Left kidney (tissue), 2 donors: ENCODE measurements around the gene LGR4. TPM values are rescaled to one million over a fixed set of nuclear protein-coding genes. Genes with fewer than 3 reads are reported as not detected.
"Not testable (repeated sequence)": the region's sequence is repeated elsewhere in the genome, so short reads cannot be mapped to it uniquely, and the experiment has no call there.

Experiments
- DNase-seq: peaks from one replicate; pipeline ENCODE4 v3.0.0-alpha.2; 2013
- polyA plus RNA-seq: library from polyadenylated mRNA; unstranded; fragments of 120-200 nt; gene quantifications from one replicate; pipeline ENCODE4 v1.2.1, GENCODE V29; 2013; ENCODE audit not compliant: insufficient read length

LGR4 gene
- polyA plus RNA-seq, 1 donor: 152 TPM

DNA sequence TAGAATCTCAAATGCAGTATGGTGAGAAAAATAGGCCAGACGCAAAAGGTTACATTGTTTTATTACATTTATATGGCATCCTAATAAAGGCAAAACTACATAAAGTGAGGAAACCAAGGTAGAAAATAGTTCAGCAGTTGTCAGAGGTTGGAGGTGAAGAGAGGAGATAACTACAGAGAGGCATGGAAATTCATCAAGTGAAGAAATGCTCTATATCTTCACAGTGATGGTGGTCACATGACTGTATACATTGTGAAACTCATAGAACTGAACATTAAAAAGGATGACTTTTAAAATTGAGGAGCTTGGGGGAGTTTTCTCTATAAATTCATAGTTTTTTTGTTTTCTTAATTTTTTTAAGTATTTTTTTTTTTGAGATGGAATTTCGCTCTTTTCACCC lies 14.4 kb downstream of the LGR4 start:
- DNase-seq: no peak

DNA sequence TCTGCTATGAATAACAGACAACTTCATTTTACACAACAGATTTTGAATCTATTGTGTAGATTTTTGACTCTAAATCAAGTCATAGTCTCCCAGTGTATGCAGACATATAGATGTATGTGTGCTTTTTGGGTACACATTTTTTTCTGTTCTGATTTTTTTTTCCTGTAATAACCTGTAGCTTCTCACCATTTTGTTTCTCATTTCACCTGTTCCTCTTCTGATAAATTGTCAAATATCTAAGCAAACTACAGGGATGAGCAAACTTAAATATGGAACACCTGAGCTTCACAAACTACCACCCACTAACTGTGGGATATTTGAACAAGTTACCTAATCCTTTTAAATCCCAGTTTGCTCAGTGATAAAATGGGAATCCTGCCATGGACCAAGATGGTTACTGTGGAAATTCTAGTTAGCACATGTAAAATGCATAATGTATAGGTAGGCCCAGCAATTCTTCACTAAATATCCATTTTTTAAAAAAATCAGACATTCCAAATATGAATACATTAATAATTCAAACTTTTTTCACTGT lies 15.7 kb downstream of the LGR4 start:
- DNase-seq: no peak

DNA sequence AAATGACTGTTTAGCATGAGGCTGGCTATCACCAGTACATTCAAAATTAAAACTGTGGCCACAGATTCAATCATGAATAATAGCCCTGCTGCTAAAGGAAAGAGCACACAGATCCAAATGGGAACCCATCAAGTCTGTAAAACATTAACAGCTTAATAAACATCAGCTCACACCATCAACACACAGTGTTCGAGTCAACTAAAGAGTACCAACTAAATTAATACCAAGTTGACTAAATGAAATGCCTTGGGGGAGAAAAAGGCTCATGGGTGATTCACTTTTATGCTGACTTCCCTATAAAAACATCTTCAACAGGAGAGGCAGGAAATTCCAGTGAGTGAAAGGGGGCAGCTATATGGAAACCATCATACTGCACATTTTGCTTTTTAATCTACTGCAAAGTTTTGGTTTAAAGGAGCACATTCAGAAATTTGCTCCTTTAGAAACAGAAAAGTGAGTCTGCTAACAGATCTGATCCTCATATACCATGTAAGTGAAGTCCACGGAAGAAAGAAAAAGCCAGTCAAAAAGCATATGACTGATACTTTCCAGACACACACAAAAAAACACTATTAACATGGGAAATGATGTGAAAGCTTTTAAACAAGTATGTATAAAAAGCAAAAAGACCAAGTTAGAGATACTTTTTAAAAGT lies 16.3 kb downstream of the LGR4 start:
- no peak for DNase-seq

DNA sequence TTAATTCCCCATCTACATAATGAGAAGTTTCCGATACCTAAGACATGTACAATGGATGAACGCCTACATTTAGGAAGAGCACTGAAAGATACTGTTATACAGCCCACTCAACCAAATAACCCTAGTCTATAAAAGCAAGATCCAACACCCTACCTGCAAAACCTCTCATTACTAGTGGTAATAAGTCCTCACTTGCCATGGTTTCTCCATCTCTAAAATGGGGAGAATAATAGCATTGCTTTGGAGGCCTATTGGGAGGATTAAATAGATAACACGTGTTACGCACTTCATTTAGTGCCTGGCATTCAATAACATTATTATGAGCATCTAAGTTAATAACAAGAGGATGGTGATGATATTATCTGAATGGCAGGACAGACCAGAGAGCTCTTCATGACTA lies 16.9 kb downstream of the LGR4 start:
- DNase-seq: no peak

DNA sequence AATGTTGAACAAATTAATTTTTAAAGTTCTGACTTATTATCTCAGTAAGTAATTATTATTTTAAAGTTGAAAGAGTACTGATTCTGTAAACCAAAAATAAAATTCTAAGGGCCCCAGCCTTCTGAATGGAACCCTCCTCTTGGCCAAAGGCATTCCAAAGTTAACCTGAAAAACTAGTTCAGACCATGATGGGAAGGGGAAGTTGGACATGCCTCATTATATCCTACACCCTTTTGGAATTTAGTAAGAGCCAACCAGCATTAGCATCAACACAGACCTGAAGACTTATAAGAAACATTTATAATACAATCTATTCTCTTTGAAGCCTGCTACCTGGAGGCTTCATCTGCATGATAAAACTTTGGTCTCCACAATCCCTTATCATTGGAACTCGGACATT lies 18.9 kb downstream of the LGR4 start:
- no peak for DNase-seq

DNA sequence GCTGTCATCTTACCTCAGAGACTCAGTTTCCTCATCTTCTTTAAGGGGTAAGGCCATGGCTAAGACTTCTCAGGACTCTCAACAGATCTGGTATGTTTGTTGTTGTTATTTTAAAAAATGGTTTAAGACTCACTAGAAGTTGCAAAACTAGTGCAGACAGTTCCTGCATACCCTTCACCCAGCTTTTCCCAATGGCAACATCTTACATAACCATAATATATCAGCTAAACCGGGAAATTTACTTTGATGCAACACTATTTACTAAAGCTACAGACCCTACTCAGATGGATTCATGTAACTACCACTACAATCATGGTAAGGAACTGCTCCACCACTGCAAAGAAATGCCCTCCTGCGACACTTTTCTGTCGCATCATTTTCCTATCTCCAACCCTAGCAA lies 20.4 kb downstream of the LGR4 start:
- DNase-seq: no peak

DNA sequence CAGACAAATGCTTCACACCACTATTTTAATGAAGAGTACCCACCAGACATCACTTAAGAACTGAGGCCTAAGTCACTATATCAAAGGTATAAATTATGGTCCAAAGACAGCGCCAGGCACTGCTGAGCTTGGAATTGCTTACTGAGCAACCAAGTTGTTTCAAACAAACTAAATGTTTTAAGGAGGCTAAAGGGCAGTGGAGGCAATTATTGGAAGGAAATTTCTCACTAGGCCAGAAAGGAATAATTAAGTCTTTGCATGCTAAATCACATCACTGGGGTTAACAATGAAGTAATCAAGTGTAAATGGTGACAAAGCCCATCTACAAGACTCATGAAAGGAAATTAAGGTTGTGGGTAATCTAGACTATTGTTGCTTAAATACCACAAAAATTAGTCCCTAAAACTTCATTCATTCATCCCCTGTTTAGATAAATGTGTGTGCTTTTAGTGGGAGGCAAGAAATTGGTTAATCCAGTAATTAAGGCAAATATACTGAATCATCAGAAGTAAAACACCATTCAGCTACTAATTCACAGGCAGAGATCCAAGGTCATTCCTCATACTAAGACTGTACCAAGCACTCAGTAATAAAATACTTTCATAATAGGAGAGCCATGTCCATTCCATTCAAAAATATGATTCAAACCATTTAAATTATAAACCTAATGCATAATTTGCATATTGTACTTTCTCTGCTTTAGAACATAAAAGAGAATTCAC lies 21.2 kb downstream of the LGR4 start:
- no peak for DNase-seq

DNA sequence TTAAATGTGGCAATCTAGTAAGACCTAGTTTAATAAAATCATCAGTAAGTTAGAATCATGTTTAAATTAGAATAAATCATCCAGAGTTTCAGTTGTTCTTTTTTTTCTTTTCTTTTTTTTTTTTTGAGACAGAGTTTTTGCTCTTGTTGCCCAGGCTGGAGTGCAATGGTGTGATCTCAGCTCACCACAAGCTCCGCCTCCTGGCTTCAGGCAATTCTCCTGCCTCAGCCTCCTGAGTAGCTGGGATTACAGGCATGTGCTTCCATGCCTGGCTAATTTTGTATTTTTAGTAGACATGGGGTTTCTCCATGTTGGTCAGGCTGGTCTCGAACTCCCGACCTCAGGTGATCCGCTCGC lies 24.4 kb downstream of the LGR4 start:
- DNase-seq: not testable (repeated sequence)

DNA sequence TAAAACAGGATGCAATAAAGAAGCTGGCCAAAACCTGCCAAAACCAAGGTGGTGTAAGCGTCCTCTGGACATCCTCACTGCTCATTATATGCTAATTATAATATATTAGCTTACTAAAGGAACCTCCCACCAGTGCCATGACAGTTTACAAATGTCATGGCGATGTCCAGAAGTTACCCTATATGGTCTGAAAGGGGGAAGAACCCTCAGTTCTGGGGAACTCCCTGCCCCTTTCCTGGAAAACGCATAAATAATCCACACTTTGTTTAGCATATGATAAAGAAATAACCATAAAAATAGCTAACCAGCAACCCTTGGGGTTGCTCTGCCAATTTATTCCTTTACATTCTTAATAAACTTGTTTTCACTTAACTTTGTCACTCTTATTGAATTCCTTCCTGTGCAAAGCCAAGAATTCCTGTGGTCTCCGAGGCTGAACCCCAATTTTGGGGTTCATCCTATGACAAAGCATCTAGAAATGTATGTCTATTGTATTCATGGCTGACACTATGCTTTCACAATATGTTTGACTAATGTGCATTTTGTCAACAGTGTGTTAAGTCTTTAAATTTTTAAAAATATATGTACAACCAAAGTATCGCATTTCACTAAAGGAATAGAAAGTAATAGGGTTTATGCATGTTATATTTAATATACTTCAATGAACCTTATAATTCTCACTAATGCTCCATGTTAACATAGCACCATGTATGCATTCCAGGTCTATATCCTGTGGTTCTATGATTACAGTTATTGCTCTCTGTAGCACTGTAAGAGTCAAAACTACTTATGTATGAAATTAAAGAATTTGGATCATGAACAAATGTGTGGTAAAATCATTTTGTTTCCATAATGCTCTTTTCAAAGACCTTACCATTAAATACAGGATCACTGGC lies 25.1 kb downstream of the LGR4 start:
- DNase-seq: no peak

DNA sequence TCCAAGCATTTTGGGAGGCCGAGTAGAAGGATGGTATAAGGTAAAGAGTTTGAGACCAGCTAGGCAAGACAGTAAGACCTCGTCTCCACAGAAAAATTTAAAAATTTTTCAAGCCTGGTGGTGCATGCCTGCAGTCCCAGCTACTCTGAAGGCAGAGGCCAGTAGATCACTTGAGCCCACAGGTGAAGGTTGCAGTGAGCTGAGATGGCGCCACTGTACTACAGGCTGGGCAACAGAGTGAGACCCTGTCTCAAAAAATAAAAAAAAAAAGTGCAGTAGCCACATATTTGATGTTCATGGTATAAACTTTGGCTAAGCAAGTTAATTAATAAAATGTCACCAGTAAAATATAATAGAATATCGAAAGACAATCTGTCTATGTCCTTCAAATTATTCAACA lies 27.0 kb downstream of the LGR4 start:
- no peak for DNase-seq

DNA sequence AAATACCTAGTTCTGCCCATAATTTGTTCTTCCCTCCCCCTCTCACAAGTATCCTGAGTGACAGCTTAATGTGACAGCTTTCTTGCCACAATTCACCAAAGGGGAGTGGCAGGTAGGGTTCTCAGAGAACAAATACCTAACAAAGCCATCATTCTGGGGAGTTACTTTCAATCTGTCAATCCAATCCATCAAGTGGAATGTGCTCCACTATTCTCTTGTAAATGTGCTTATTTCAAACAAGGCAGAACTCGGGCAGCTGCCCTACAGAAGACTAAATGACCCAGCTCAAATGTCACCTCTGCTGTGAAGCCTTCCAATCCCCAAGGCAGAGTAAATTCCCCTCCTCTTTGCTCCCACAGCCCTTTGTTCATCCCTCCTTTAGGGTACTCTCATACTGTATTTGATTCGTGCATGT lies 27.8 kb downstream of the LGR4 start:
- no peak for DNase-seq

DNA sequence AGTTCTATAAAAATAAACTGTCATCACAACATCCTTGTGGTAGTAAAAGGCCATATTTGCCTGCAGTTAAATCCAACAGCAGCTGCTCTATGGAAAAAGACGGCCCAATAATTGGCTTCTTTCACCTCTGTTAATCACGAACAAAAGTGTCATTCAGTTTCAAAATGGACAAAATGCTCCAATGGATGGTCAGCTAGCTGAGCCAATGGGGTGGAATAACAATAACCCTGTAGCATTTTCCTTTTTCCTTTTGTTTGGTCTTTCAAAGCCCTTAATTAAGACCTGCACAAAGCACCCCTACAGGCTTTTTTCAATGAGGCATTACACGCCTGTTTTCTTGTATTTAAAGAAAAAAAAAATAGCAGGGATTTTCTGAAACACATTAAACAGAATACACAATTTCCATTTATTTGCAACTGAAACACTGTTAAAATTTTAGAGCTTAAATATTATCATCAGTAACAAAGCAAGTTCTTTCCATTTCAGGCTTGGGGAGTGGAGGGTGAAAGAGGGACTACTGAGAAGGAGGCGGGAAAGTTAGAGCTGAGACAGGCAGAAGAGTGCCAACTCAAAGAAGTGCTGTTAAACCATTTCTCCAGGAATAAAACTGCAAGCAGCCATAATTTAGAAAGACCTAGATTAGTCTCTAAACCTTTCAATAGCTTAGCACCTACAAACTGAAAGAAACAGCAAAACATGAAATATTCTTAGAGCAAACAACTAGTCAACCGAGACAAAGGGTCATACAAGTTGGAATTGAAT lies 28.7 kb downstream of the LGR4 start:
- no peak for DNase-seq

DNA sequence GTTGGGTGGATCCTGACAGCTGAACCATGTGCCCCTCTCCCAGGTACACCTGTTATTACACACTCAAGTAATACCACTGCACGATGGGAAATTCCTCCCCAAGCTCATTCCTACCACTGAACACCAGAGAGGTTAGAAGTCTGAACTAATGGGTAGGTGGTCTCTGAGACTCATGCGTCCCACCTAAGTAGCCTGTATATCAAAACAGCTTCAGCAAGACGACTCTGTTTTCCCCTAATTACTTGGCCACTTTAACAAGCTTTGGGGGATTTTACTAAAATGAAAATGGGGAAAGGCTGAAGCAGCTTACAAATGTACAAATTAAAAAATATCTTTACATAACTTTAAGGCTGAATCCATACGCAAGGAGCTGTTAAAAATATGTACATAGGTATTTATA lies 29.4 kb downstream of the LGR4 start:
- DNase-seq: no peak

DNA sequence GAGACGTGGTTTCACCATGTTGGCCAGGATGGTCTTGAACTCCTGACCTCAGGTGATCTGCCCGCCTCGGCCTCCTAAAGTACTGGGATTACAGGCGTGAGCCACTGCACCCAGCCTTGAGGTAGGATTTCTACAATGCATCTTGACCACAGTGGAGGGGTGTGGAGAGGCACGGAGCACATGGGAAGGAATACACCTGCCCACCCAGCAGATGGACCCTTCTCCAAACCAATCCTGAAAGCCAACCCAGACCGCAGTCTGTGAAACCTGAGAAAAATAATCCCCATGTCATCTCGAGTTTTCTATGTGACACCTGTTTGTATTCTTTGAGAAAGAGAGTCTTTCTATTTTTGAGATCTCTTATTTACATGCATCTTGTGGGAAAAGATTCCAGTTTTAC lies 32.5 kb downstream of the LGR4 start:
- no peak for DNase-seq

DNA sequence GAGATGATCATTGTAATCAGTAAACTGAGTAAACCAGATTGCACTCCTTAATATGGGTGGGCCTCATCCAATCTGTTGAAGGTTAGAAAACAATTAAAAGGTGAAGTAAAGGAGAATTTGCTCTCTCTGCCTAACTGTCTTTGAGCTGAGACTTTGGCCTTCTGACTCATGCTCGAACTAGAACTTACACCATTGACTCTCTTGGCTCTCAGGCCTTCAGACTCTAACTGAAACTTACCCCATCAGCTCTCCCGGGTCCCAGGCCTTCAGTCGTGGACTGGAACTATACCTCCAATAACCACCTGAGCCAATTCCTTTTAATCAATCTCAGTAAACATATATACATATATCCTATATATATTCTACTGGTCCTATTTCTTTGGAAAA lies 34.0 kb downstream of the LGR4 start:
- no peak for DNase-seq

DNA sequence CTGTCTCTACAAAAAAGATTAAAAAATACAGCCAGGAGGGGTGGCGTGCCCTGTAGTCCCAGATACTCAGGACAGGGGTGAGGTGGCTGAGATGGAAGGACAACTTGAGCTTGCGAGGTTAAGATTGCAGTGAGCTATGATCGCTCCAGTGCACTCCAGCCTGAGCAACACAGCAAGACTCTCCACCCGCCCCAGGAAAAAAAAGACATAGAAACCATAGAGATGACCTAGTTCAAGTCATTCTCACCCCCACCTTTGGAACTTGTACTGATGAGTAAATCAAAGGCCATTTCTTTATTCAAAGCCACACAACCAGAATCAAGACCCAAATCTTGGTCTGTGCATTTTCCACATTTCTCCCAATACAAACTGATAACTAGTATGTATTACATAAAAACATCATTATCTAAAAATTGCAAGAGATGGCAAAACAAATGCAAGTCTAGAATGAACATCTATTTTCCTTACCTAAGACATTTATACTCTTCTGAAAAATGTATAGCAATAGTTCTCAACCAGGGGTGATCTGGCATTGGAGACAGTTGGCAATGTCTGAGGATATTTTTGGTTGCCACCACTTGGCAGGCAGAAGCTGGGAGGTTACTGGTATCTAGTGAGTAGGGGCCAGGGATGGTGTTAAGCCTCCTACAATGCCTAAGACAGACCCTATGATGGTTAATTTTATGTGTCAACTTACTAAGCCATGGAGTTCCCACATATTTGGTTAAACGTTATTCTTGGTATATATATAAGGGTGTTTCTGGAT lies 34.6 kb downstream of the LGR4 start:
- no peak for DNase-seq

DNA sequence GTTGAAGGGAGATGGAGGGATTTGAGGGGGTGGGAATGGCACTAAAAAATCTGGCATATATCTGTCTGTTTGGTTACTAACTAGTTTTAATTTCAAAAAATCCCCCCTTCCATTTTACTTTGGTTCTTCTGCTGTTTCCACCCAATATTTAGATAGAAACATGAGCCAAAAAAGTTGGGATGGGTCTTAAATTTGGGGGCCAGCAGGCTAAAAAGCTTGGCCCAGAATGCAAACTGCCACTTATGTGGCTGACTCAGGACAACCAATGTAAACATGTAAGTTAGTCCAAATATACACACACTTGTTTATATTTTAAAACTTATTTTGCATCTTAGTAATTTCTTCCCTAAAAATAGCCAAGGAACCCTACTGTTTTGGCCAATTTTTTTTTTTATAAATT lies 35.7 kb downstream of the LGR4 start:
- DNase-seq: no peak

DNA sequence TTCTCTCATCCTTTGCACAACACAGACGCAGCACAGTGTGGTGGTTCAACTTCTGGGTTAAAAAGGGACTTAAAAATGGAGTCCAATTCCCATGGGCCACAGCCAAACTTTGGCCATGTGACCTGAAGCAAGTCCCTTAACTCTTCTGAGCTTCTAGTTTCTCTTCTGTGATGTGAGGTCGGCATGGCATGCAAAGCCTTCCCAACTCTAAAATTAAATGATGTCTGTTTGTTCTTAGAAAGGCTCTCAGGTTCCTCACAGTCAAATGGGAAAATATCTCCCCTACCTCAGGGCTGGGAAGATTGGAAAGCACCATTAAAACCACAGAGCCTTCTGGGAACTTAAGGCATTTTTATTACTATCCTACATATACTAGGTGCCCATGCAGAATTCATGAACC lies 38.8 kb downstream of the LGR4 start:
- DNase-seq: no peak

DNA sequence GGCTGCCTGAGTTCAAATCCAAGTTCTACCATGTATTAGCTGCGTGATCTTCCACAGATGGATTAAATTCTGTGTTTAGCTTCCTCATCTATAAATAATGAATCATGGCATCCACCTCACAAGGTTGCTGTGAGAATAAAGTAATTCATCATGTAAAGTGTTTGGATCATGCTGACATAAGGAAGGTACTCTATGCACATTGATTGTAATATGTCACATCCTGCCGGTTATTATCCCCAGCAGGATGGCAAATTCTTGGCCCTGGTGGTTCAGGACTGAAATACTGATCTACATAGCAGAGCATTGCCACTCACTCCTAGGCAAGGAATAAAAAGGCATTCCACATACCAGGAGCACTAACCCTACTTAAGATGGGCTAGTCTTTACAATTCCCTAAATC lies 40.8 kb downstream of the LGR4 start:
- no peak for DNase-seq

DNA sequence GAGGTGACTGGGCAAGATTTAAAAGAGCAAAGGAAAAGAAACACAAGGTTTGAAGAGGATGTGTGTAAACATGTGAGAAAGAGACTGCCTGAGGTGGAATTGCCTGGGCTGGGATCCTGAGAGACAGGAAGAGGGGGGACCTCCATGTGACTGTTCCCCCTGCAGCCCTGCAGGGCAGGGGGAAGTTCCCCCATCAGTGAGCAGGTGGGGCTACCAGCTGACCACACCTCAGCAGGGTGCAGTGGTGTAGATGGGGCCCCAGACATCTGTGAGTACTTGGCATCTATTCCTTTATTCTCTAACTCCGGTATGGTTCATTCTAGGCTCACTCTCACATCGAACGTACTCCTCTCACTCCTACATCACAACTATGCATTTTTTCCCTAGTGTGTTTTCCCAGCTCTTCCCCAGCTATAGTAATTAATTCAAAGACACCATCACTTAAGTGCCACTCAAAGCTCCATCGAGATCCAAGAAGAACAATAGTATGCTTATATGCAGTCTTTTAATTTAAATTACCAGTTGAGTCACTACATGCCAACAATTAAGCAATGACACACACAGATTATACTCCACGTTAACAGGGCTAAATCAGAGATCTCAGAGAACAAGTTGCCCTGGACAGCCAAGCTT lies 42.7 kb downstream of the LGR4 start:
- no peak for DNase-seq
